K562 (cell line): ENCODE measurements around the gene AOC3. TPM values are rescaled to one million over a fixed set of nuclear protein-coding genes. Genes with fewer than 3 reads are reported as not detected.
"Not testable (repeated sequence)": the region's sequence is repeated elsewhere in the genome, so short reads cannot be mapped to it uniquely, and the experiment has no call there.

Experiments
- ATAC-seq: fragments of 200-7000 bp; cut with Tn5 transposase; 3 replicates; pipeline ENCODE4 v1.9.1; 2020; ENCODE audit warnings: moderate library complexity
- BruUV-seq: library from RNA; stranded (reverse); fragments of 400-500 nt; replicated peaks from 2 replicates; lab custom pipeline; 2021; lab: Mats Ljungman, UMichigan
- CTCF ChIA-PET: fragments of 300-600 bp; formaldehyde crosslinking; extraction: SDS; loops from one replicate; lab custom pipeline; 2021; ENCODE audit warnings: low intra/inter-chr PET ratio; lab: Yijun Ruan, JAX
- POLR2A ChIA-PET: fragments of 300-600, 350-650 bp; sonication (Branson Sonifier 250); formaldehyde crosslinking; extraction: SDS; loops from one replicate; lab custom pipeline; 2021; ENCODE audit warnings: antibody characterized with exemption, inconsistent platforms; lab: Yijun Ruan, JAX
- DNase-seq, 4 experiments: peaks; one replicate each; pipeline versions ENCODE4 v3.0.0 to v3.0.0-alpha.2; 2011 to 2018; ENCODE audit warnings: low spot score in 3 of 4, mixed read lengths in 3 of 4; ENCODE audit errors: extremely low read depth in 1 of 4
- FAIRE-seq: peaks from 2 replicates; lab custom pipeline; 2011; peaks lifted over from hg19 to GRCh38; lab: Jason Lieb, UNC
- H2AFZ ChIP-seq: 2 replicates; pipeline ENCODE4 v1.6.0; 2011; ENCODE audit warnings: low read depth, low read length, control low read depth, inconsistent platforms
- H3K27ac ChIP-seq: fragments of 200-600 bp; 3 replicates; pipeline ENCODE4 v1.8.0; 2011; ENCODE audit warnings: low read depth, mild to moderate bottlenecking, control low read depth, inconsistent platforms, low read length, moderate library complexity, mixed read lengths; ENCODE audit errors: extremely low read depth
- H3K27me3 ChIP-seq, 2 experiments: fragments of 300-600 bp in 1 of 2; 2 replicates in 1 of 2; 3 replicates in 1 of 2; pipeline versions ENCODE4 v1.6.0 to v1.8.0; 2011; ENCODE audit warnings: inconsistent platforms in 2 of 2, low read length in 2 of 2, mild to moderate bottlenecking in 1 of 2, mixed read lengths in 1 of 2, moderate library complexity in 1 of 2; ENCODE audit not compliant: control insufficient read depth in 2 of 2, insufficient read depth in 2 of 2
- H3K36me3 ChIP-seq: fragments of 300-600 bp; 3 replicates; pipeline ENCODE4 v1.8.0; 2011; ENCODE audit warnings: mild to moderate bottlenecking, low read length, inconsistent platforms; ENCODE audit not compliant: control insufficient read depth, insufficient read depth
- H3K4me1 ChIP-seq, 2 experiments: fragments of 200-600 bp in 1 of 2; replicated peaks in 1 of 2; 2 replicates in 1 of 2; 3 replicates in 1 of 2; pipeline versions ENCODE4 v1.5.1 to v1.8.0; 2011; ENCODE audit warnings: inconsistent platforms in 2 of 2, low read length in 2 of 2, mild to moderate bottlenecking in 1 of 2, mixed read lengths in 1 of 2, moderate library complexity in 1 of 2; ENCODE audit not compliant: control insufficient read depth in 2 of 2, insufficient read depth in 2 of 2
- H3K4me2 ChIP-seq: 2 replicates; pipeline ENCODE4 v1.6.1; 2011; ENCODE audit warnings: low read length, control low read depth, inconsistent platforms, mixed read lengths; ENCODE audit not compliant: insufficient read depth
- H3K4me3 ChIP-seq: fragments of 200-600 bp; sonication (generic), shearing (Covaris generic); 2 replicates; pipeline ENCODE4 v1.5.1; 2016; ENCODE audit warnings: control low read depth, inconsistent platforms
- H3K79me2 ChIP-seq: fragments of 200-600 bp; 3 replicates; pipeline ENCODE4 v1.8.0; 2011; ENCODE audit warnings: low read length, inconsistent platforms; ENCODE audit not compliant: control insufficient read depth, insufficient read depth
- H3K9ac ChIP-seq, 2 experiments: 2 replicates each; pipeline versions ENCODE4 v1.6.0 to v1.6.1; 2011; ENCODE audit warnings: low read depth in 2 of 2, low read length in 2 of 2, control low read depth in 1 of 2, inconsistent platforms in 1 of 2, mild to moderate bottlenecking in 1 of 2, mixed read lengths in 1 of 2; ENCODE audit not compliant: insufficient read depth in 1 of 2
- H3K9me1 ChIP-seq: one replicate; pipeline ENCODE4 v1.6.0; 2011; ENCODE audit warnings: inconsistent platforms, mild to moderate bottlenecking, low read length, moderate library complexity; ENCODE audit not compliant: control insufficient read depth, insufficient read depth
- H3K9me3 ChIP-seq: replicated peaks from 2 replicates; pipeline ENCODE4 v1.5.1; 2011; ENCODE audit warnings: low read depth, low read length, inconsistent platforms; ENCODE audit not compliant: control insufficient read depth, insufficient read depth
- H4K20me1 ChIP-seq: replicated peaks from 2 replicates; pipeline ENCODE4 v1.6.1; 2011; ENCODE audit warnings: low read length, inconsistent platforms, mixed read lengths; ENCODE audit not compliant: control insufficient read depth, insufficient read depth
- NR2C1 ChIP-seq, 2 experiments: fragments of 450-650 bp; IDR thresholded peaks; 2 replicates each; pipeline ENCODE4 v1.6.1; 2017; ENCODE audit warnings: mild to moderate bottlenecking in 2 of 2, antibody characterized with exemption in 1 of 2, inconsistent platforms in 1 of 2, missing compliant biosample characterization in 1 of 2, missing genetic modification characterization in 1 of 2
- WGBS: fragments of 100-300 bp; shearing (Covaris generic); methylation state at CpG from one replicate; pipeline ENCODE4 v1.1.6; 2016; ENCODE audit warnings: low coverage, mixed read lengths; ENCODE audit not compliant: insufficient coverage; ENCODE audit errors: missing lambda C conversion rate; 5-methylcytosine and 5-hydroxymethylcytosine counted together
- in situ Hi-C: fragments of 300-500 bp; cut with MboI; formaldehyde crosslinking; loops from 4 replicates; pipeline ENCODE4 v1.15.0; 2018; ENCODE audit warnings: inconsistent platforms, mixed read lengths
- intact Hi-C: fragments of 100-400 bp; cut with micrococcal nuclease; formaldehyde crosslinking; loops from 2 replicates; pipeline ENCODE4 v1.14.2; 2022
- polyA plus RNA-seq, 8 experiments: library from polyadenylated mRNA; depleted of rRNA in 4 of 8; stranded (reverse) in 5 of 8; unstranded in 3 of 8; fragments of >200 nt; fragmentation: Nextera tagmentation in 2 of 8; fragmentation: Illumina TruSeq in 1 of 8; extraction: Ambion mirVana in 2 of 8; extraction: Trizol in 1 of 8; gene quantifications; 2 replicates each; pipeline versions ENCODE4 v1.2.1 to v1.2.3, GENCODE V29; 2011 to 2014; ENCODE audit warnings: inconsistent platforms in 1 of 8, missing spikeins in 1 of 8
- total RNA-seq, 7 experiments: library from RNA; depleted of rRNA in 6 of 7; stranded (reverse); fragments of >200 nt in 6 of 7; fragmentation: Illumina TruSeq in 2 of 7; extraction: Trizol in 2 of 7; gene quantifications; 2 replicates each; pipeline versions ENCODE4 v1.2.1 to v1.2.3, GENCODE V29; 2011 to 2021; ENCODE audit warnings: low replicate concordance in 1 of 7
- TF ChIP-seq, protein P1 (sequence below), 3 experiments: IDR thresholded peaks in 2 of 3; conservative IDR thresholded peaks in 1 of 3; 2 replicates each; pipeline ENCODE4 v1.5.1; 2011 to 2012; ENCODE audit warnings: low read length in 3 of 3, mild to moderate bottlenecking in 3 of 3, control low read depth in 2 of 3, improper control_type of control experiment in 1 of 3, inconsistent platforms in 1 of 3, low read depth in 1 of 3, mixed read lengths in 1 of 3, moderate library complexity in 1 of 3; ENCODE audit not compliant: insufficient read depth in 2 of 3

The AOC3 gene
- total and polyA plus RNA-seq, 9 of the 15 experiments (the other 6 are each of a cell fraction or from before 2014, with no cell fraction given), result 0.09 to 0.42 (median 0.22) TPM; not detected in 3

DNA sequence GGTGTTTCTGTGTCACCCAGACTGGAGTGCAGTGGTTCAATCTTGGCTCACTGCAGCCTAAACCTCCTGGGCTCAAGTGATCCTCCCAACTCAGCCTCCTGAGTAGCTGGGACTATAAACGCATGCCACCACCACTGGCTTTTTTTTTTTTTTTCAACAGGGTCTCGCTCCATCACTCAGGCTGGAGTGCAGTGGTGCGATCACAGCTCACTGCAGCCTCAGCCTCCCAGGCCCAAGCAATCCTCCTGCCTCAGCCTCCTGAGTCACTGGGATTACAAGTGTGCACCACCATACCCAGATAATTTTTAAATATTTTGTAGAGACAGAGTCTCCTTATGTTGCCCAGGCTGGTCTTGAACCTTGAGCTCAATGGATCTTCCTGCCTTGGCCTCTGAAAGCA is 34.8 kb downstream of the AOC3 start:
- not testable (repeated sequence) for FAIRE-seq

DNA sequence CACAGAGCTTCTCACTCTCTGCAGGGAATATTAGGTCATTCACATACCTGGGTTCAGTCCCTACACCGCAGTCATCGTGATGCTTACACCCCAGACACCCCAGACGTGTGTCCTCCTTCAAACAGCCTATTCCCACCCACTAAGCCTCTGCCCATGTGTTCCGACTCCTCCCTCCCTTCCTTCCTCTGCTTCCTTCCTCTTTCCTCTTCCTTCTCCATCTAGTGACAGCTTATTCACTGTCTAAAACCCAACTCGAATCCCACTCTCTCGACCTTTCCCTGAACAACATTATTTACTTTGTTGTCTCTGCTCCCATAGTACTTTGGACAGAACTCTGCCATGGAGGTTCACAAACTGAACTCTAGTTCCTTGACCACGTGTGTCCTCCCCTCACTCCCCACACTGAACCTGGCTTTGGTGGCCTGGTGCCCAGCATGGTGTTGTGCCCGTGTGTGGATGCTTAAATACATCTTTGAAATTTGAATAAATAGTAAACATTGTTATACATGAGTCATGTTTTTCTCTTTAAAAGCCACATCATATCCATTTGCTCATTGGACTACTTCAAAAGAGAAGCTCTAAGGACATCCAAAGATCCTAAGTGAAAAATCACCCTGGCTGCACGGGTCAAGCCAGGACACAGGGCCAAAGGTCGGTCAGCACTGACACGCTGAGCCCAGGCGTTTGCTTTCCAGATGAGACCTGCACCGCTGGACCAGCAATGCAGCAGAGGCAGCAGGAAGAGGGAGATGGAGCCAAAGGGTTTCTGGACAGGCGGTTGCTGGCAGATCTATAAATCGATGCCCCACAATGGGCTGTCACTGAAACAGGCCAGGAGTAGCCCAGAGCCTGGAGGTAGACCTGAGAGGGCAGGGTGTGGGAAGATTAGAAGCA is 35.5 kb downstream of the AOC3 start:
- Histone ChIP-seq H3K4me3 (no peak overlapping the region), H3K4me1 (peaks cover 0 to 3% of the 10 kb centered on the region in 2 experiments; a peak in 1 of 5 replicates)

More for the DNA sequence above, 34.8 kb downstream of the AOC3 start:
- BruUV-seq, H3K36me3 ChIP-seq, H3K79me2 ChIP-seq, H3K4me2 ChIP-seq, in situ Hi-C loops, H3K9ac ChIP-seq, DNase-seq, H3K4me3 ChIP-seq, H3K9me3 ChIP-seq, H3K27ac ChIP-seq, POLR2A ChIA-PET, H4K20me1 ChIP-seq, intact Hi-C loops, CTCF ChIA-PET, ATAC-seq, H3K27me3 ChIP-seq, H3K4me1 ChIP-seq, H2AFZ ChIP-seq, H3K9me1 ChIP-seq: not testable (repeated sequence)
- WGBS, result 100% methylated on average over 1 of the region's 3 CpGs

More for the DNA sequence above, 35.5 kb downstream of the AOC3 start:
- DNase-seq, result no peak
- POLR2A ChIA-PET, result no interaction called here
- Histone ChIP-seq H3K9ac (no peak overlapping the region), H3K27me3 (no peaks in the 10 kb centered on the region), H3K27ac (no peak overlapping the region), H3K9me1 (no peaks in the 10 kb centered on the region), H3K9me3 (no peaks in the 10 kb centered on the region), H3K36me3 (no peaks in the 10 kb centered on the region), H4K20me1 (no peaks in the 10 kb centered on the region), H2AFZ (peak overlapping the region; percentile 60), H3K4me2 (no peak overlapping the region), H3K79me2 (no peaks in the 10 kb centered on the region)
- no peak for FAIRE-seq
- intact Hi-C loops (no loop called here), in situ Hi-C loops (no loop called here)
- ATAC-seq, result no peak
- CTCF ChIA-PET, result no interaction called here
- 31% methylated on average over 15 of the region's 15 CpGs for WGBS
- BruUV-seq, result no TSS peak
- TF ChIP-seq, protein P1, sequence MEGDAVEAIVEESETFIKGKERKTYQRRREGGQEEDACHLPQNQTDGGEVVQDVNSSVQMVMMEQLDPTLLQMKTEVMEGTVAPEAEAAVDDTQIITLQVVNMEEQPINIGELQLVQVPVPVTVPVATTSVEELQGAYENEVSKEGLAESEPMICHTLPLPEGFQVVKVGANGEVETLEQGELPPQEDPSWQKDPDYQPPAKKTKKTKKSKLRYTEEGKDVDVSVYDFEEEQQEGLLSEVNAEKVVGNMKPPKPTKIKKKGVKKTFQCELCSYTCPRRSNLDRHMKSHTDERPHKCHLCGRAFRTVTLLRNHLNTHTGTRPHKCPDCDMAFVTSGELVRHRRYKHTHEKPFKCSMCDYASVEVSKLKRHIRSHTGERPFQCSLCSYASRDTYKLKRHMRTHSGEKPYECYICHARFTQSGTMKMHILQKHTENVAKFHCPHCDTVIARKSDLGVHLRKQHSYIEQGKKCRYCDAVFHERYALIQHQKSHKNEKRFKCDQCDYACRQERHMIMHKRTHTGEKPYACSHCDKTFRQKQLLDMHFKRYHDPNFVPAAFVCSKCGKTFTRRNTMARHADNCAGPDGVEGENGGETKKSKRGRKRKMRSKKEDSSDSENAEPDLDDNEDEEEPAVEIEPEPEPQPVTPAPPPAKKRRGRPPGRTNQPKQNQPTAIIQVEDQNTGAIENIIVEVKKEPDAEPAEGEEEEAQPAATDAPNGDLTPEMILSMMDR (IDR thresholded peaks at IDR 0.05 in 2 of 3, conservative IDR thresholded peaks at IDR 0.05 in 1 of 3; ENCODE audit: insufficient read depth in 2 of 3, low read depth in 1 of 3, low read length in 3 of 3), result no peak
- TF ChIP-seq NR2C1 (IDR thresholded peaks at IDR 0.05), result peak; percentile 20; the same call in 1 of the 2 replicates
- no peak for TF ChIP-seq NR2C1 (tag; IDR thresholded peaks at IDR 0.05)
